Right lobe of liver (tissue), 4 donors: ENCODE data around the gene LIN52.

Experiments
- CTCF ChIP-seq, 4 donors: fragments of 200-600 bp in 3 of 4; fragments of 450-650 bp in 1 of 4; IDR thresholded peaks; one replicate each; pipeline versions ENCODE4 v1.5.1 to v1.8.0; 2016 to 2022; ENCODE audit warnings: antibody characterized with exemption in 4 of 4, mild to moderate bottlenecking in 2 of 4
- POLR2A ChIP-seq: fragments of 450-650 bp; IDR thresholded peaks from one replicate; pipeline ENCODE4 v1.6.1; 2017; ENCODE audit warnings: antibody characterized with exemption, mild to moderate bottlenecking
- donor health status: DM: no; HTN: no; CAD: no.
- donor health status: DM: no; HTN: no; CAD: no.
- donor health status: DM: no; HTN: yes; CAD: no.

GRCh38 chr14:74242021-74242779 lies 157.4 kb downstream of the LIN52 start:
- TF ChIP-seq CTCF (IDR thresholded peaks at IDR 0.05) (no peak), POLR2A (no peak)
